ENCODE data around the gene PIGQ. TPM values are rescaled to one million over a fixed set of nuclear protein-coding genes. Genes with fewer than 3 reads are reported as not detected.

The PIGQ gene
- total and polyA plus RNA-seq, 11 donors: 16.4 to 39.5 (median 22.0) TPM

- intact Hi-C loops (cut with DNase I): loop anchor here in 2 of 10 donors (5.0 kb wide), 1 partner anchor 34 kb away; no protein-coding TSS in a partner anchor
- TF ChIP-seq POLR2A (IDR thresholded peaks at IDR 0.05) (no peak), CTCF (IDR thresholded peaks at IDR 0.05) (no peak)
- no peaks in the 10 kb centered on the region for H3K27me3 ChIP-seq
- no peaks in the 10 kb centered on the region for H3K9me3 ChIP-seq
- H3K36me3 ChIP-seq: peaks cover 0 to 15% (median 0%) of the 10 kb centered on the region in 9 donors
- no peak for ATAC-seq
- DNase-seq: no peak
- WGBS, 4 donors: 86 to 93% (median 89%) methylated on average over 9 of the region's 9 CpGs
- peaks cover 0 to 38% (median 15%) of the 10 kb centered on the region in 12 donors for H3K4me1 ChIP-seq
- H3K4me3 ChIP-seq: no peak overlapping the region
- no peak overlapping the region for H3K27ac ChIP-seq
These were observed 23.6 kb downstream of the PIGQ start for GRCh38 chr16:593406-593805.

- no peaks in the 10 kb centered on the region for H3K9me3 ChIP-seq
- H3K36me3 ChIP-seq: peaks cover 0 to 15% (median 1%) of the 10 kb centered on the region in 9 donors
- H3K4me3 ChIP-seq: no peak overlapping the region
- WGBS, 4 donors: 83 to 89% (median 87%) methylated on average over 15 to 16 of the region's 16 CpGs
- H3K27ac ChIP-seq: no peak overlapping the region
- no peaks in the 10 kb centered on the region for H3K27me3 ChIP-seq
- H3K4me1 ChIP-seq: peaks cover 0 to 36% (median 12%) of the 10 kb centered on the region in 12 donors
- no peak for ATAC-seq
- peak in 1 of 5 donors; percentile 9 for DNase-seq
- TF ChIP-seq CTCF (IDR thresholded peaks at IDR 0.05) (no peak), POLR2A (IDR thresholded peaks at IDR 0.05) (no peak)
- intact Hi-C loops (cut with DNase I): loop anchor here in 2 of 10 donors (5.0 kb wide), 1 partner anchor 33 kb away; no protein-coding TSS in a partner anchor
These were observed 24.0 kb downstream of the PIGQ start for GRCh38 chr16:593807-594206.

GRCh38 chr16:595094-595528 is 25.3 kb downstream of the PIGQ start:
- ATAC-seq: no peak
- TF ChIP-seq CTCF (IDR thresholded peaks at IDR 0.05): no peak
- no peak for TF ChIP-seq POLR2A (IDR thresholded peaks at IDR 0.05)
- 85 to 92% (median 89%) methylated on average over 10 to 18 of the region's 18 CpGs for WGBS, 4 donors
- no peaks in the 10 kb centered on the region for H3K9me3 ChIP-seq
- H3K36me3 ChIP-seq: peaks cover 0 to 17% (median 6%) of the 10 kb centered on the region in 9 donors
- DNase-seq: peak in 1 of 5 donors; percentile 26
- H3K4me1 ChIP-seq: peaks cover 0 to 36% (median 12%) of the 10 kb centered on the region in 12 donors
- no peak overlapping the region for H3K27ac ChIP-seq
- intact Hi-C loops (cut with DNase I): loop anchor here in 1 of 10 donors (5.0 kb wide), 1 partner anchor 37 kb away; the partner anchor contains the start of gene WFIKKN1
- H3K27me3 ChIP-seq: no peaks in the 10 kb centered on the region
- no peak overlapping the region for H3K4me3 ChIP-seq

GRCh38 chr16:595942-596735 is 26.4 kb downstream of the PIGQ start:
- intact Hi-C loops (cut with DNase I): loop anchor here in 1 of 10 donors (5.0 kb wide), 1 partner anchor 36 kb away; the partner anchor contains the start of gene WFIKKN1
- TF ChIP-seq CTCF (IDR thresholded peaks at IDR 0.05) (no peak), POLR2A (IDR thresholded peaks at IDR 0.05) (no peak)
- Histone ChIP-seq H3K4me3 (no peak overlapping the region), H3K9me3 (no peaks in the 10 kb centered on the region), H3K4me1 (peaks cover 0 to 28% (median 8%) of the 10 kb centered on the region in 12 donors), H3K27ac (no peak overlapping the region), H3K27me3 (no peaks in the 10 kb centered on the region), H3K36me3 (peaks cover 0 to 24% (median 6%) of the 10 kb centered on the region in 9 donors)
- ATAC-seq: no peak
- WGBS, 4 donors: 87 to 91% (median 90%) methylated on average over 34 of the region's 34 CpGs
- DNase-seq: peak in 1 of 5 donors; percentile 19

All from heart left ventricle (tissue), 16 donors.